ENCODE results near the gene DUSP6.

DNA sequence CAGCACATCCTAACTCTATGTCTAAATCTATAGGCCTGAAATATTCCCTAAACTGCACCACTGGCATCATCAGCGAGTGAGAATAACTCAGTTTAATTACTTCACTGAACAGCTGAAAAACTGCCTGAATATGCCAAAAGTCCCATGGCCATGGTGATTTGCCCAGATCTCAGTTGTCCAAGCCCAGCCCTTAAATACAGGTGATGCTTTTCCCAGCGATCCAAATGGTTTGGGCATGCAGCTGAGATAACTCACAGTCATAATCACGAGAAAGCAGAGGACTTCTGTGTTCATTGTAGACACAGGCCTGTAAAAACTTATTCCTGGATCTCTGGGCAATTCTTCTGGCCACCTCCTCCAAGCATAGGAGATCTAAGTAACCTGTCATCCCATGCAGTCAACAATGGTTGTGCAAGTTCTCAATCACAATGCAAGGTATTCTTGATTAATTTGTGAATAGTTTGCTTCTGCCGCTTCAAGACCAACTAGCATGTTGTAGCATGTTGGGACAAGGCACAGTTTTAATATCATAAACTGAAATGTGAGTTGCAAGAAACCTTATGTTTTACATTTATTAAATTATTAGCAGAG lies 40.5 kb downstream of the DUSP6 start:
- TF ChIP-seq, protein P1, sequence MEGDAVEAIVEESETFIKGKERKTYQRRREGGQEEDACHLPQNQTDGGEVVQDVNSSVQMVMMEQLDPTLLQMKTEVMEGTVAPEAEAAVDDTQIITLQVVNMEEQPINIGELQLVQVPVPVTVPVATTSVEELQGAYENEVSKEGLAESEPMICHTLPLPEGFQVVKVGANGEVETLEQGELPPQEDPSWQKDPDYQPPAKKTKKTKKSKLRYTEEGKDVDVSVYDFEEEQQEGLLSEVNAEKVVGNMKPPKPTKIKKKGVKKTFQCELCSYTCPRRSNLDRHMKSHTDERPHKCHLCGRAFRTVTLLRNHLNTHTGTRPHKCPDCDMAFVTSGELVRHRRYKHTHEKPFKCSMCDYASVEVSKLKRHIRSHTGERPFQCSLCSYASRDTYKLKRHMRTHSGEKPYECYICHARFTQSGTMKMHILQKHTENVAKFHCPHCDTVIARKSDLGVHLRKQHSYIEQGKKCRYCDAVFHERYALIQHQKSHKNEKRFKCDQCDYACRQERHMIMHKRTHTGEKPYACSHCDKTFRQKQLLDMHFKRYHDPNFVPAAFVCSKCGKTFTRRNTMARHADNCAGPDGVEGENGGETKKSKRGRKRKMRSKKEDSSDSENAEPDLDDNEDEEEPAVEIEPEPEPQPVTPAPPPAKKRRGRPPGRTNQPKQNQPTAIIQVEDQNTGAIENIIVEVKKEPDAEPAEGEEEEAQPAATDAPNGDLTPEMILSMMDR (IDR thresholded peaks at IDR 0.05) = no peak
- no peak for TF ChIP-seq ZFX (IDR thresholded peaks at IDR 0.05; ENCODE audit: borderline replicate concordance)
